Neural cell (in vitro differentiated cells): ENCODE measurements around the gene ITPKB. TPM values are rescaled to one million over a fixed set of nuclear protein-coding genes. Genes with fewer than 3 reads are reported as not detected.

ENCODE experiments used
- H2AFZ ChIP-seq: fragments of 200-600, 300-800 bp; sonication (generic), shearing (Covaris generic); 2 replicates; pipeline ENCODE4 v1.6.0; 2014; ENCODE audit warnings: low read depth, mild to moderate bottlenecking, antibody characterized with exemption, low read length, moderate library complexity
- H3F3A ChIP-seq: fragments of 200-600 bp; shearing (Covaris generic); 2 replicates; pipeline ENCODE4 v1.6.1; 2016; ENCODE audit warnings: mild to moderate bottlenecking, moderate library complexity, mixed read lengths, antibody characterized with exemption, low read length; ENCODE audit not compliant: insufficient read depth, poor library complexity, severe bottlenecking
- H3K27ac ChIP-seq: fragments of 200-600, 300-800 bp; sonication (generic), shearing (Covaris generic); 2 replicates; pipeline ENCODE4 v1.5.1; 2014; ENCODE audit warnings: mild to moderate bottlenecking, low read length, moderate library complexity
- H3K27me3 ChIP-seq: fragments of 300-800, 200-600 bp; sonication (generic), shearing (Covaris generic); 2 replicates; pipeline ENCODE4 v1.6.0; 2014; ENCODE audit warnings: mild to moderate bottlenecking, low read depth, low read length, moderate library complexity; ENCODE audit not compliant: insufficient read depth
- H3K36me3 ChIP-seq: fragments of 300-800, 200-600 bp; sonication (generic), shearing (Covaris generic); 2 replicates; pipeline ENCODE4 v1.5.1; 2014; ENCODE audit warnings: mild to moderate bottlenecking, antibody characterized with exemption, low read length, moderate library complexity; ENCODE audit not compliant: insufficient read depth
- H3K4me2 ChIP-seq: fragments of 300-800, 200-600 bp; sonication (generic), shearing (Covaris generic); 2 replicates; pipeline ENCODE4 v1.6.0; 2014; ENCODE audit warnings: mild to moderate bottlenecking, low read length
- H3K4me3 ChIP-seq: fragments of 300-800, 200-600 bp; sonication (generic), shearing (Covaris generic); 2 replicates; pipeline ENCODE4 v1.5.1; 2014; ENCODE audit warnings: mild to moderate bottlenecking, low read length, moderate library complexity
- H3K79me2 ChIP-seq: fragments of 200-600 bp; shearing (Covaris generic); replicated peaks from 2 replicates; pipeline ENCODE4 v1.6.0; 2014; ENCODE audit warnings: mild to moderate bottlenecking, low read length, moderate library complexity; ENCODE audit not compliant: insufficient read depth
- H3K9ac ChIP-seq: fragments of 300-800, 200-600 bp; sonication (generic), shearing (Covaris generic); 2 replicates; pipeline ENCODE4 v1.6.1; 2016; ENCODE audit warnings: mild to moderate bottlenecking, low read length, mixed read lengths
- H3K9me2 ChIP-seq: fragments of 200-600 bp; shearing (Covaris generic); 2 replicates; pipeline ENCODE4 v1.6.1; 2016; ENCODE audit warnings: mild to moderate bottlenecking, low read length, mixed read lengths; ENCODE audit not compliant: insufficient read depth
- H3K9me3 ChIP-seq: fragments of 200-600, 300-800 bp; sonication (generic), shearing (Covaris generic); 2 replicates; pipeline ENCODE4 v1.6.1; 2016; ENCODE audit warnings: mild to moderate bottlenecking, mixed run types, low read length, moderate library complexity, mixed read lengths
- H4K20me1 ChIP-seq: fragments of 200-600 bp; shearing (Covaris generic); 2 replicates; pipeline ENCODE4 v1.6.1; 2016; ENCODE audit warnings: mild to moderate bottlenecking, mixed run types; ENCODE audit not compliant: insufficient read depth
- CTCF ChIP-seq: fragments of 450-650 bp; IDR thresholded peaks from 2 replicates; pipeline ENCODE4 v1.5.1; 2014; ENCODE audit warnings: antibody characterized with exemption, mild to moderate bottlenecking, moderate library complexity; ENCODE audit not compliant: poor library complexity, severe bottlenecking
- EP300 ChIP-seq: fragments of 450-650 bp; conservative IDR thresholded peaks from 2 replicates; pipeline ENCODE4 v1.6.1; 2014; ENCODE audit warnings: antibody characterized with exemption, mild to moderate bottlenecking, moderate library complexity; ENCODE audit not compliant: poor library complexity, severe bottlenecking
- EZH2 ChIP-seq: fragments of 200-600, 300-800 bp; shearing (Covaris generic), sonication (generic); IDR thresholded peaks from 2 replicates; pipeline ENCODE4 v1.6.1; 2014; ENCODE audit warnings: antibody characterized with exemption, low read length, borderline replicate concordance, mild to moderate bottlenecking; ENCODE audit not compliant: insufficient read depth, poor library complexity, severe bottlenecking
- MXI1 ChIP-seq: fragments of 450-650 bp; conservative IDR thresholded peaks from 2 replicates; pipeline ENCODE4 v1.6.1; 2014; ENCODE audit warnings: antibody characterized with exemption, mild to moderate bottlenecking; ENCODE audit not compliant: poor library complexity, severe bottlenecking
- POLR2AphosphoS5 ChIP-seq: IDR thresholded peaks from 2 replicates; pipeline ENCODE4 v1.6.1; 2012
- RAD21 ChIP-seq: fragments of 450-650 bp; conservative IDR thresholded peaks from 2 replicates; pipeline ENCODE4 v1.6.1; 2014; ENCODE audit warnings: antibody characterized with exemption, mild to moderate bottlenecking, moderate library complexity
- REST ChIP-seq: IDR thresholded peaks from 2 replicates; pipeline ENCODE4 v1.6.1; 2012; ENCODE audit warnings: borderline replicate concordance
- SMC3 ChIP-seq: fragments of 450-650 bp; conservative IDR thresholded peaks from 2 replicates; pipeline ENCODE4 v1.6.1; 2014; ENCODE audit warnings: antibody characterized with exemption, mild to moderate bottlenecking, moderate library complexity; ENCODE audit not compliant: poor library complexity
- TAF1 ChIP-seq: IDR thresholded peaks from 2 replicates; pipeline ENCODE4 v1.6.1; 2012; ENCODE audit warnings: low read depth
- polyA plus RNA-seq: library from polyadenylated mRNA; depleted of rRNA; stranded (reverse); fragments of >200 nt; gene quantifications from 2 replicates; pipeline ENCODE4 v1.2.3, GENCODE V29; 2014

ITPKB gene
- polyA plus RNA-seq, 1 donor from 2014 or later, result 0.19 TPM

DNA sequence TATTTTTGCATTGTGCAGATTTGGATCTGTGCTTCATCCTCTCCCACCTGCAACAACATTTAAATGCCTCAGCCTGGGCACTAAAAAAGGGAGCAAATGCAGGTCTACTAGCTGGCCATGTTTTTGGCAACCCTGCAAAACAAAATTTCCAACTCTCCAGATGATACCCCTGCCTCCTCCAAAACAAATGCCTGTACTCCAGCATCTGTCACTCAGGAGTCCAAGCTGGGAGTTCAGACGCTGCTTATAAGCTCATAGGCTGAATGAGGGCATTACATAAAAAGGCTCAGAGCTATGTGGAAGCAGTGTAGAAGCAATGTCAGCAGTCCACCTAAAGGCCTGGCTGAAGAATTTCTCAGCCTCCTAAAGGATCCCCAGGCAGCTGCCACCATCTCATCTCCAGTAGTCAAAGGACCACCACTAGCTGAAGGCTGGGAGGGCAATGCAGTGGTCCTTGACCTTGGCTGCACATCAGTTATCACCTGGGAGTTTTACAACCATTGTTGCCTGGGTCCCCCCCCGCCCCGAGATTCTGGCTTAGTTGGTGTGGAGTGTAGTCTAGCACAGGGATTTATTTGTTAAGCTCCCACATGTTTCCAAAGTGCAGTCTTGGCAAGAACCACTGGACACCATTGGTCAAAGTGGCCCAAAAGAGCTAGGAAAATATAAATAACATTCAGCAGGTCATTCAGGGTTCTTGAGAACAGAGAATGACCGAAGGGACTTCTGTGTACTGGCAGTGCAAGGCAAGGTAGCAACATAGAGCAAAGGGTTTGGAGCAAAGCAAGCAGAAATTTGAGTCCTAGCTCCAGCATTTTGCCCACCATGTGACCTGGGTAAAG lies 57.2 kb downstream of the ITPKB start:
- Histone ChIP-seq H3K9me3 (no peaks in the 10 kb centered on the region), H2AFZ (no peak overlapping the region), H3K9me2 (no peaks in the 10 kb centered on the region), H3K27ac (no peak overlapping the region), H3K27me3 (no peaks in the 10 kb centered on the region), H3K9ac (no peak overlapping the region), H3K79me2 (no peaks in the 10 kb centered on the region), H3F3A (no peaks in the 10 kb centered on the region), H3K36me3 (no peaks in the 10 kb centered on the region), H4K20me1 (no peaks in the 10 kb centered on the region), H3K4me2 (no peak overlapping the region), H3K4me3 (no peak overlapping the region)
- TF ChIP-seq POLR2AphosphoS5, result no peak
- no peak for TF ChIP-seq MXI1
- TF ChIP-seq EP300, result no peak
- TF ChIP-seq TAF1, result no peak
- TF ChIP-seq REST, result no peak
- TF ChIP-seq CTCF, result no peak
- no peak for TF ChIP-seq EZH2
- no peak for TF ChIP-seq RAD21
- no peak for TF ChIP-seq SMC3

DNA sequence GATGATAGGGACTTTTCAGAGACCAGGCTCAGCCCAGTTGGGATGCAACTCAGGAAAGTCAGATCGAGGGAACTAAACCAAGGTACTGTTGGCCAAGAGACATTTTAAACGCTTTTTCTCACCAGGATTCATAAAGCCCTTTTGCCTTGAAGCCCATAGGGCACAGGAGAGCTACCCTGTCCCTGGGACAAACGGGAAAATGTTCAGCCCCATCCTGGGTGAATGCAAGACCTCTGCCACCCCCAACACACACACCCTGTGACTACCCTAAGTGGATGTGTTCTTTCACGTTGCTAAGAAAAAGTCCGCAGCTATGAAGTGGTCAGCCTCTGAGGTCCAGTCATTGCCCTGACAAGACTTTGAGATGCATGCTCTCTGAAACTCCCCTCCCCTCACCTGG lies 58.4 kb downstream of the ITPKB start:
- Histone ChIP-seq H3K9me2 (no peaks in the 10 kb centered on the region), H3K4me3 (no peak overlapping the region), H2AFZ (no peak overlapping the region), H3K79me2 (no peaks in the 10 kb centered on the region), H3K9me3 (no peaks in the 10 kb centered on the region), H3K27ac (no peak overlapping the region), H3K9ac (no peak overlapping the region), H3F3A (no peaks in the 10 kb centered on the region), H4K20me1 (no peaks in the 10 kb centered on the region), H3K27me3 (no peaks in the 10 kb centered on the region), H3K36me3 (no peaks in the 10 kb centered on the region), H3K4me2 (no peak overlapping the region)
- no peak for TF ChIP-seq POLR2AphosphoS5
- TF ChIP-seq EP300, result no peak
- TF ChIP-seq RAD21, result no peak
- TF ChIP-seq CTCF, result no peak
- no peak for TF ChIP-seq SMC3
- TF ChIP-seq REST, result no peak
- TF ChIP-seq MXI1, result no peak
- TF ChIP-seq TAF1, result no peak
- TF ChIP-seq EZH2, result no peak
